K562 (cell line): ENCODE data around the gene WFIKKN1. TPM values are rescaled to one million over a fixed set of nuclear protein-coding genes. Genes with fewer than 3 reads are reported as not detected.

Experiments used
- CC2D1A ChIP-seq: fragments of 450-650 bp; IDR thresholded peaks from 2 replicates; pipeline ENCODE4 v1.6.1; 2017; ENCODE audit warnings: mild to moderate bottlenecking
- CHD1 ChIP-seq: fragments of 200-600 bp; sonication (generic); IDR thresholded peaks from one replicate; pipeline ENCODE4 v1.6.1; 2012; ENCODE audit warnings: mild to moderate bottlenecking, moderate library complexity, low read length, inconsistent platforms
- FOS ChIP-seq: IDR thresholded peaks from 3 replicates; pipeline ENCODE4 v1.6.1; 2011; ENCODE audit not compliant: insufficient read length; ENCODE audit errors: extremely low read depth
- FOXP1 ChIP-seq: sonication (generic); formaldehyde crosslinking; IDR thresholded peaks from 2 replicates; pipeline ENCODE4 v1.8.0; 2022; ENCODE audit warnings: mild to moderate bottlenecking, missing genetic modification reagents
- HDAC1 ChIP-seq, 2 experiments: fragments of 450-650 bp; IDR thresholded peaks; 2 replicates each; pipeline ENCODE4 v1.6.1; 2016 to 2017; ENCODE audit warnings: inconsistent platforms in 1 of 2, mild to moderate bottlenecking in 1 of 2, moderate library complexity in 1 of 2
- KDM5B ChIP-seq: fragments of 200-600 bp; sonication (generic); IDR thresholded peaks from 2 replicates; pipeline ENCODE4 v1.6.1; 2012; ENCODE audit warnings: low read depth, mild to moderate bottlenecking, moderate library complexity, low read length, control low read depth, inconsistent platforms; ENCODE audit not compliant: insufficient replicate concordance
- MAFG ChIP-seq: fragments of 450-650 bp; conservative IDR thresholded peaks from 2 replicates; pipeline ENCODE4 v1.6.1; 2016; ENCODE audit warnings: missing genetic modification characterization, missing compliant biosample characterization
- MTA1 ChIP-seq: fragments of 450-650 bp; IDR thresholded peaks from 2 replicates; pipeline ENCODE4 v1.6.1; 2017; ENCODE audit warnings: borderline replicate concordance
- NCOA6 ChIP-seq: fragments of 450-650 bp; IDR thresholded peaks from 2 replicates; pipeline ENCODE4 v1.6.1; 2017; ENCODE audit warnings: mild to moderate bottlenecking
- NKRF ChIP-seq: fragments of 450-650 bp; IDR thresholded peaks from 2 replicates; pipeline ENCODE4 v1.6.1; 2016; ENCODE audit warnings: borderline replicate concordance
- POLR2B ChIP-seq: fragments of 450-650 bp; IDR thresholded peaks from 2 replicates; pipeline ENCODE4 v1.6.1; 2018; ENCODE audit warnings: low read depth; ENCODE audit not compliant: partially characterized antibody
- PPARD ChIP-seq: fragments of 250-450 bp; sonication (Bioruptor Pico); IDR thresholded peaks from 2 replicates; pipeline ENCODE4 v1.8.0; 2022; ENCODE audit warnings: inconsistent platforms, mild to moderate bottlenecking, moderate library complexity
- RFX7 ChIP-seq: fragments of 250-450 bp; sonication (Bioruptor Pico); IDR thresholded peaks from 2 replicates; pipeline ENCODE4 v1.5.1; 2021; ENCODE audit warnings: mild to moderate bottlenecking
- SMARCA4 ChIP-seq: fragments of 450-650 bp; IDR thresholded peaks from 2 replicates; pipeline ENCODE4 v1.6.1; 2016
- SRSF7 ChIP-seq: fragments of 200-400 bp; formaldehyde crosslinking; optimal IDR thresholded peaks from 2 replicates; pipeline ENCODE3; 2017; ENCODE audit warnings: mild to moderate bottlenecking, low read depth, low read length
- TBP ChIP-seq: optimal IDR thresholded peaks from 2 replicates; pipeline ENCODE3; 2011; ENCODE audit warnings: low read depth, low read length, improper control_type of control experiment
- TSHZ1 ChIP-seq: fragments of 250-450 bp; sonication (Bioruptor Pico); IDR thresholded peaks from 2 replicates; pipeline ENCODE4 v1.4.0; 2020; ENCODE audit warnings: mild to moderate bottlenecking, moderate library complexity
- XRCC4 ChIP-seq: IDR thresholded peaks from one replicate; pipeline ENCODE4 v1.6.1; 2011; ENCODE audit not compliant: insufficient read depth, insufficient read length; ENCODE audit errors: extremely low read depth
- YY1 ChIP-seq, 3 experiments: IDR thresholded peaks; 2 replicates each; pipeline ENCODE4 v1.6.1; 2011; ENCODE audit warnings: low read length in 2 of 3, mild to moderate bottlenecking in 2 of 3, moderate library complexity in 2 of 3, borderline replicate concordance in 1 of 3, control low read depth in 1 of 3, low read depth in 1 of 3; ENCODE audit not compliant: insufficient read depth in 3 of 3, insufficient replicate concordance in 2 of 3, control insufficient read depth in 1 of 3, insufficient read length in 1 of 3; ENCODE audit errors: extremely low read depth in 1 of 3
- ZBTB8A ChIP-seq: fragments of 450-650 bp; IDR thresholded peaks from 2 replicates; pipeline ENCODE4 v1.6.1; 2018; ENCODE audit warnings: mild to moderate bottlenecking, moderate library complexity; ENCODE audit not compliant: partially characterized antibody
- polyA plus RNA-seq, 8 experiments: library from polyadenylated mRNA; depleted of rRNA in 4 of 8; stranded (reverse) in 5 of 8; unstranded in 3 of 8; fragments of >200 nt; fragmentation: Nextera tagmentation in 2 of 8; fragmentation: Illumina TruSeq in 1 of 8; extraction: Ambion mirVana in 2 of 8; extraction: Trizol in 1 of 8; gene quantifications; 2 replicates each; pipeline versions ENCODE4 v1.2.1 to v1.2.3, GENCODE V29; 2011 to 2014; ENCODE audit warnings: inconsistent platforms in 1 of 8, missing spikeins in 1 of 8
- total RNA-seq, 7 experiments: library from RNA; depleted of rRNA in 6 of 7; stranded (reverse); fragments of >200 nt in 6 of 7; fragmentation: Illumina TruSeq in 2 of 7; extraction: Trizol in 2 of 7; gene quantifications; 2 replicates each; pipeline versions ENCODE4 v1.2.1 to v1.2.3, GENCODE V29; 2011 to 2021; ENCODE audit warnings: low replicate concordance in 1 of 7

WFIKKN1 gene
- total and polyA plus RNA-seq, 9 of the 15 experiments (the other 6 are each of a cell fraction or from before 2014, with no cell fraction given): 0.14 to 1.1 (median 0.50) TPM; not detected in 4

- TF ChIP-seq FOXP1 (0 out of 2 replicates have a peak, but pooled peaks have one; percentile 47), SMARCA4 (peak; percentile 17; the same call in 1 of the 2 replicates), ZBTB8A (no peak), NKRF (peak; percentile 78), FOS (no peak), CC2D1A (no peak), MTA1 (no peak), NCOA6 (no peak), HDAC1 (IDR thresholded peaks at IDR 0.05) (peak in 1 of 2 experiments; percentile 80; a peak in 2 of 4 replicates), PPARD (no peak), RFX7 (no peak), TSHZ1 (CRISPR knock-in tag) (no peak), SRSF7 (no peak), XRCC4 (no peak), KDM5B (peak; percentile 60), CHD1 (peak; percentile 92), POLR2B (peak; percentile 65), MAFG (no peak), YY1 (IDR thresholded peaks at IDR 0.05; ENCODE audit: borderline replicate concordance in 1 of 3, control insufficient read depth in 1 of 3, extremely low read depth in 1 of 3, insufficient read depth in 3 of 3, insufficient read length in 1 of 3, insufficient replicate concordance in 2 of 3, low read depth in 1 of 3, low read length in 2 of 3) (peak in 2 of 3 experiments; percentile 8 to 17), TBP (peak; percentile 49)
- TF ChIP-seq, all 486 proteins: peak for 55
Observed at GRCh38 chr16:678858-679813, 48.4 kb downstream of the WFIKKN1 start (continued).
